Measurements from ENCODE around the gene SLC16A12.

The SLC16A12 gene

DNA sequence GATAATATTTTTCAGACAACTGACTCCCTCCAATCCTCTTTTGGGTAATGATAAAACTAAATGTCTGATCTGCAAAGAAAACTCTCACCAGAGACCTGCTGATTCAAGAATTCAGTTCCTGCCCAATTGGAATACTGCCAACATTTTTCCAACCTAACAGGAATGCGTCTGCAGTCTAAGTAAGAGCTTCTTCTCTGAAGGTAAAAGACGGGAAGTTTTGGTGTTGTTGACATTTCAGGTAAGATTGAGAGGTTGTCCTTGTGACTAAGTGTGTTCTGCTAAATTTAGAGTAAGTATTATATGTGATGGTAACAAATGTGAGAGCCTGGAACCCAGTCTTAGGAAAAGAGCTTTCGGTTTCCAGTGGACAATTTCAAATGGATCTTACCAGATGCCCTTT is 103.4 kb downstream of the SLC16A12 start:
- TF ChIP-seq TAF1 (IDR thresholded peaks at IDR 0.05; ENCODE audit: borderline replicate concordance, insufficient read depth, low read length) (no peak), FOXP2 (optimal IDR thresholded peaks at IDR 0.05; ENCODE audit: borderline replicate concordance, extremely low read depth, extremely low read length, insufficient read depth) (no peak), SIN3A (IDR thresholded peaks at IDR 0.05; ENCODE audit: borderline replicate concordance, insufficient read depth, low read length) (no peak), POLR2AphosphoS5 (IDR thresholded peaks at IDR 0.05; ENCODE audit: low read depth, low read length) (no peak)
- TF ChIP-seq, protein P1, sequence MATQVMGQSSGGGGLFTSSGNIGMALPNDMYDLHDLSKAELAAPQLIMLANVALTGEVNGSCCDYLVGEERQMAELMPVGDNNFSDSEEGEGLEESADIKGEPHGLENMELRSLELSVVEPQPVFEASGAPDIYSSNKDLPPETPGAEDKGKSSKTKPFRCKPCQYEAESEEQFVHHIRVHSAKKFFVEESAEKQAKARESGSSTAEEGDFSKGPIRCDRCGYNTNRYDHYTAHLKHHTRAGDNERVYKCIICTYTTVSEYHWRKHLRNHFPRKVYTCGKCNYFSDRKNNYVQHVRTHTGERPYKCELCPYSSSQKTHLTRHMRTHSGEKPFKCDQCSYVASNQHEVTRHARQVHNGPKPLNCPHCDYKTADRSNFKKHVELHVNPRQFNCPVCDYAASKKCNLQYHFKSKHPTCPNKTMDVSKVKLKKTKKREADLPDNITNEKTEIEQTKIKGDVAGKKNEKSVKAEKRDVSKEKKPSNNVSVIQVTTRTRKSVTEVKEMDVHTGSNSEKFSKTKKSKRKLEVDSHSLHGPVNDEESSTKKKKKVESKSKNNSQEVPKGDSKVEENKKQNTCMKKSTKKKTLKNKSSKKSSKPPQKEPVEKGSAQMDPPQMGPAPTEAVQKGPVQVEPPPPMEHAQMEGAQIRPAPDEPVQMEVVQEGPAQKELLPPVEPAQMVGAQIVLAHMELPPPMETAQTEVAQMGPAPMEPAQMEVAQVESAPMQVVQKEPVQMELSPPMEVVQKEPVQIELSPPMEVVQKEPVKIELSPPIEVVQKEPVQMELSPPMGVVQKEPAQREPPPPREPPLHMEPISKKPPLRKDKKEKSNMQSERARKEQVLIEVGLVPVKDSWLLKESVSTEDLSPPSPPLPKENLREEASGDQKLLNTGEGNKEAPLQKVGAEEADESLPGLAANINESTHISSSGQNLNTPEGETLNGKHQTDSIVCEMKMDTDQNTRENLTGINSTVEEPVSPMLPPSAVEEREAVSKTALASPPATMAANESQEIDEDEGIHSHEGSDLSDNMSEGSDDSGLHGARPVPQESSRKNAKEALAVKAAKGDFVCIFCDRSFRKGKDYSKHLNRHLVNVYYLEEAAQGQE (IDR thresholded peaks at IDR 0.05; ENCODE audit: insufficient read depth in 1 of 2, low read depth in 2 of 2, low read length in 2 of 2), result no peak

DNA sequence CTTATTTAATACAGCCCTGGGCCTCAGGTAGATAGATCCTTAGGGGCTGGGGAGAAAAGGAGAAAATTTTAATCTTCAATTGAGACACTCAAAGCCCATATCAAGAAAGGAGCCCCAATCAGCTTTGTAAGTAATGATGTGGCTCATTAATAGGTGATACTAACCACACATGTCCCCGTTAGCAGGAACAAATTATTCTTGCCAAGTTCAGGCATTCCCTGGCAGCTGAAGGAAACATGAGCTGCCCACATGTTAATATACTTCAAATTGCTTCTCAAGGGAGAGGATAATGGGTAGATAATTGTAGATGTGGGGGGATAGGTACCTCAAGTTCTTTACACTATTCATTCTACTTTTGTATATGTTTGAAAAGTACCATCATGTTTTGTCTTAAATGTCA is 106.5 kb downstream of the SLC16A12 start:
- TF ChIP-seq POLR2AphosphoS5 (IDR thresholded peaks at IDR 0.05; ENCODE audit: low read depth, low read length) (no peak), FOXP2 (optimal IDR thresholded peaks at IDR 0.05; ENCODE audit: borderline replicate concordance, extremely low read depth, extremely low read length, insufficient read depth) (no peak), SIN3A (IDR thresholded peaks at IDR 0.05; ENCODE audit: borderline replicate concordance, insufficient read depth, low read length) (no peak), TAF1 (IDR thresholded peaks at IDR 0.05; ENCODE audit: borderline replicate concordance, insufficient read depth, low read length) (no peak)
- TF ChIP-seq, protein P1 (IDR thresholded peaks at IDR 0.05; ENCODE audit: insufficient read depth in 1 of 2, low read depth in 2 of 2, low read length in 2 of 2), result no peak

DNA sequence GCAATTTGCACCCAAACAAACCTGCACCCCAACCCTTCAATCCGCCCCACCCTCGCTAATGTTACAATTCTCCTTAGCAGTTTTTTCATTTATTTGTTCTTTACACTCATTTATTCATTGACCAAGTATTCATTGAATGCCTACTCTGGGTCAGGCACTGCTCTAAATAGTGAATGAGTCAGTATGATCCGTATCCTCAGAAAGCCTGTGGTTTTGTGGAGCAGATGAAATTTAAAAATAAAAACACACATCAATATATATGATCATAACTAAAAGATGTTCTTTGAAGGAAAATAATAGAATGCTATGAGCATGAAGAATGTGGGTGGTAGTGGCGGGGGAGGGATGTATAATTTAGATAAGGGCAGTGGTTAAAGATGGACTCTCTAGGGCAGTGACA is 107.8 kb downstream of the SLC16A12 start:
- TF ChIP-seq, protein P1 (IDR thresholded peaks at IDR 0.05; ENCODE audit: insufficient read depth in 1 of 2, low read depth in 2 of 2, low read length in 2 of 2), result no peak
- TF ChIP-seq TAF1 (IDR thresholded peaks at IDR 0.05; ENCODE audit: borderline replicate concordance, insufficient read depth, low read length) (no peak), FOXP2 (optimal IDR thresholded peaks at IDR 0.05; ENCODE audit: borderline replicate concordance, extremely low read depth, extremely low read length, insufficient read depth) (no peak), SIN3A (IDR thresholded peaks at IDR 0.05; ENCODE audit: borderline replicate concordance, insufficient read depth, low read length) (no peak), POLR2AphosphoS5 (IDR thresholded peaks at IDR 0.05; ENCODE audit: low read depth, low read length) (no peak)

DNA sequence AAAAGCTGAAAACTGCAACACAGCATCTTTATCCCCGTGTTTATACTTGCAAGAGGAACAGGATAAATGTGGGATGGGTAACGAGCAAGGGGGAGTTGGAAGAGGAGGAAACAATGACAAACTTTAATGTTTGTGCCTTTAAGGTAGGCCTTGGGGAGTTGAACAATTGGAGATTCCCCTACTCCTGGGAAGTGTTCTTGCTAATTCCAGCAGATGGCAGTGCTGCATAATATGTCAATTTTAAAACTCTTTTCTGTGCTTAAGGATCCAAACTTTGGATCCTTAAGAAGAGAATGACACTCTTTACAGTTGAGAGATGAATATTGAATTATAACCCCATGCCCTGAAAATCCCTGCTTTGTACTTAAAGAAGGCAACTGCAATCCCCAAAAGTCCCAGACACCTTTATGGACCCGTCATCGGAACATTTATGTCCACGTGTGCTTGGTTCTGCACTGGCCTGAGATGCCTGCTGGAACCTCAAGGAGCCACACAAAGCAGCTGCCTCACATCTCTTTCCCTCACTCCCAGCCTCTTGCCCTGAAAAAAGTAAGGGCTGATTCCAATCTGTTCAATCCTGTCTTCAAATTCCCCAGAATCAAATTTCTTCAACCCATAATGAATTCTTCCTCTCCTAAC is 109.0 kb downstream of the SLC16A12 start:
- TF ChIP-seq FOXP2 (optimal IDR thresholded peaks at IDR 0.05; ENCODE audit: borderline replicate concordance, extremely low read depth, extremely low read length, insufficient read depth) (no peak), TAF1 (IDR thresholded peaks at IDR 0.05; ENCODE audit: borderline replicate concordance, insufficient read depth, low read length) (no peak), POLR2AphosphoS5 (IDR thresholded peaks at IDR 0.05; ENCODE audit: low read depth, low read length) (no peak), SIN3A (IDR thresholded peaks at IDR 0.05; ENCODE audit: borderline replicate concordance, insufficient read depth, low read length) (no peak)
- TF ChIP-seq, protein P1 (IDR thresholded peaks at IDR 0.05; ENCODE audit: insufficient read depth in 1 of 2, low read depth in 2 of 2, low read length in 2 of 2), result no peak

All from PFSK-1 (cell line).